ENCODE results near the gene ANG.

ANG gene

GRCh38 chr14:20655851-20656250, 32.7 kb upstream of the ANG start:
- DNase-seq (ENCODE audit: low spot score): no peak
- no peak for TF ChIP-seq CTCF (IDR thresholded peaks at IDR 0.05; ENCODE audit: extremely low read depth, missing control alignments)

- no peak for TF ChIP-seq CTCF (IDR thresholded peaks at IDR 0.05; ENCODE audit: extremely low read depth, missing control alignments)
- DNase-seq (ENCODE audit: low spot score): no peak
These were observed 32.3 kb upstream of the ANG start for GRCh38 chr14:20656274-20656673.

- TF ChIP-seq CTCF (IDR thresholded peaks at IDR 0.05; ENCODE audit: extremely low read depth, missing control alignments): no peak
- DNase-seq (ENCODE audit: low spot score): no peak
These were observed 31.1 kb upstream of the ANG start for GRCh38 chr14:20657216-20658211.

GRCh38 chr14:20658246-20658645, 30.3 kb upstream of the ANG start:
- no peak for DNase-seq (ENCODE audit: low spot score)
- no peak for TF ChIP-seq CTCF (IDR thresholded peaks at IDR 0.05; ENCODE audit: extremely low read depth, missing control alignments)

GRCh38 chr14:20659336-20659735, 29.2 kb upstream of the ANG start:
- DNase-seq (ENCODE audit: low spot score): no peak
- TF ChIP-seq CTCF (IDR thresholded peaks at IDR 0.05; ENCODE audit: extremely low read depth, missing control alignments): no peak

- no peak for DNase-seq (ENCODE audit: low spot score)
- TF ChIP-seq CTCF (IDR thresholded peaks at IDR 0.05; ENCODE audit: extremely low read depth, missing control alignments): no peak
These were observed 28.7 kb upstream of the ANG start for GRCh38 chr14:20659813-20660395.

GRCh38 chr14:20661197-20661596, 27.4 kb upstream of the ANG start:
- DNase-seq (ENCODE audit: low spot score): no peak
- TF ChIP-seq CTCF (IDR thresholded peaks at IDR 0.05; ENCODE audit: extremely low read depth, missing control alignments): no peak

Measured in GM20000 (cell line).